ENCODE data around the gene STRAP. TPM values are rescaled to one million over a fixed set of nuclear protein-coding genes. Genes with fewer than 3 reads are reported as not detected.

The STRAP gene
- total and polyA plus RNA-seq, 10 of the 15 experiments (the other 5 are each of a cell fraction or from before 2014, with no cell fraction given): 64.3 to 281 (median 119) TPM

GRCh38 chr12:15883536-15883935 lies 1.3 kb downstream of the STRAP start (continued):
- no peak for TF ChIP-seq BCL3 (IDR thresholded peaks at IDR 0.05; ENCODE audit: borderline replicate concordance, insufficient read depth, low read depth, low read length, poor library complexity, severe bottlenecking)
- TF ChIP-seq PAX5 (IDR thresholded peaks at IDR 0.05; ENCODE audit: borderline replicate concordance, low read depth, low read length): no peak

- ChIA-PET RAD21 (ENCODE audit: unreplicated experiment) (no interaction called here), POLR2A (interaction anchor here (0.6 kb wide), 1 partner anchor 721 kb away, joined by 3 read pairs; no protein-coding TSS in a partner anchor), CTCF (interaction anchor here (1.0 to 4.4 kb wide), 3 partner anchors 12 to 354 kb away, joined by 3 to 57 read pairs (median 17); no protein-coding TSS in a partner anchor), SMC1A (ENCODE audit: uncharacterized antibody, unreplicated experiment) (interaction anchor here (1.0 to 4.5 kb wide), 3 partner anchors 12 to 302 kb away, joined by 3 to 30 read pairs (median 3); no protein-coding TSS in a partner anchor)
- H3K27ac ChIP-seq (ENCODE audit: control insufficient read depth, insufficient read depth): no peak overlapping the region
- H3K4me2 ChIP-seq (ENCODE audit: control insufficient read depth, insufficient read depth): peak overlapping the region; percentile 53; the same call in 1 of the 2 replicates
- H3K36me3 ChIP-seq (ENCODE audit: control insufficient read depth in 2 of 2, insufficient read depth in 2 of 2, low read length in 1 of 2): peaks cover 0 to 3% of the 10 kb centered on the region in 2 experiments; a peak in 3 of 4 replicates
- ATAC-seq: no peak
- no peaks in the 10 kb centered on the region for H3K4me1 ChIP-seq (ENCODE audit: control insufficient read depth, insufficient read depth, low read length)
- TF ChIP-seq MEF2A (IDR thresholded peaks at IDR 0.05; ENCODE audit: insufficient read depth, low read depth, low read length) (no peak), IKZF1 (conservative IDR thresholded peaks at IDR 0.05) (no peak), TCF12 (IDR thresholded peaks at IDR 0.05; ENCODE audit: low read depth, low read length) (no peak), YY1 (IDR thresholded peaks at IDR 0.05; ENCODE audit: low read depth, low read length) (no peak), ZNF592 (IDR thresholded peaks at IDR 0.05) (no peak), NRF1 (conservative IDR thresholded peaks at IDR 0.05; ENCODE audit: low read depth, low read length) (no peak), EZH2 (IDR thresholded peaks at IDR 0.05; ENCODE audit: borderline replicate concordance, control insufficient read depth, low read depth, low read length) (no peak), ZZZ3 (IDR thresholded peaks at IDR 0.05; ENCODE audit: control insufficient read depth, insufficient read length, low read depth) (no peak), ESRRA (IDR thresholded peaks at IDR 0.05; ENCODE audit: low read length) (no peak), DPF2 (IDR thresholded peaks at IDR 0.05) (no peak), EED (IDR thresholded peaks at IDR 0.05; ENCODE audit: low read depth) (no peak), FOXK2 (IDR thresholded peaks at IDR 0.05) (no peak), CBX3 (IDR thresholded peaks at IDR 0.05; ENCODE audit: borderline replicate concordance, low read depth) (no peak), KAT2A (conservative IDR thresholded peaks at IDR 0.05; ENCODE audit: control insufficient read depth, low read depth, low read length) (no peak)
- no peak overlapping the region for H2AFZ ChIP-seq (ENCODE audit: control insufficient read depth, low read depth, low read length)
- H3K9me3 ChIP-seq (replicated peaks; ENCODE audit: control insufficient read depth, insufficient read depth, low read length): no peaks in the 10 kb centered on the region
- no peaks in the 10 kb centered on the region for H4K20me1 ChIP-seq (ENCODE audit: control insufficient read depth, insufficient read depth)
- no TSS peak for BruUV-seq (replicated peaks)
- peaks cover 63% of the 10 kb centered on the region for H3K79me2 ChIP-seq (ENCODE audit: control insufficient read depth, insufficient read depth, low read length)
- FAIRE-seq: no peak
- no peaks in the 10 kb centered on the region for H3K27me3 ChIP-seq (replicated peaks in 1 of 2; ENCODE audit: control insufficient read depth in 2 of 2, insufficient read depth in 2 of 2, low read length in 1 of 2)
- 96% methylated on average over 7 of the region's 7 CpGs for WGBS (ENCODE audit: insufficient coverage, insufficient replicate concordance, low lambda C conversion rate, missing lambda C conversion rate)
- no peak for DNase-seq (ENCODE audit: low read depth, low spot score)
- intact Hi-C loops (cut with micrococcal nuclease; ENCODE audit: unreplicated experiment) (no loop called here), in situ Hi-C loops (cut with MboI) (loop anchor here (25.0 kb wide), 1 partner anchor 1099 kb away; no protein-coding TSS in a partner anchor)
- H3K9ac ChIP-seq (ENCODE audit: control insufficient read depth, insufficient read depth, low read length): no peak overlapping the region
- 0 out of 2 replicates have a peak overlapping the region, but pooled peaks have one; percentile 31 for H3K4me3 ChIP-seq
Measured at GRCh38 chr12:15886372-15887042, 4.3 kb downstream of the STRAP start.

All from GM12878 (cell line).